ENCODE measurements around the gene MID2.

MID2 gene

DNA sequence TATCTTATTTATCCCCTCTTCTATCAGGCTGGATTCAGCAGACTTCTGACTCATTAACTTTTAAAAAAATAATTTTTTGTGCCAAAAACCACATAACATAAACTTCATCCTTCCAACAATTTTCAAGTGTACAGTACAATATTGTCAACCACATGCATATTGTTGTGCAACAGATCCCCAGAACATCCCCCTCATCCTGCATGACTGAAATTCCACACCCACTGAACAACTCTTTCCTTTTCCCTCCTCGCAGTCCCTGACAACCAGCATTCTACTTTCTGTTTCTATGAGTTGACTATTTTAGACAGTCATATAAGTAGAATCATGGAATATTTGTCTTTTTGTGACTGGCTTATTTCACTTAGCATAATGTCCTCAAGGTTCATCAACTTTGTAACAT is 2.2 kb upstream of the MID2 start:
- TF ChIP-seq, protein P1, sequence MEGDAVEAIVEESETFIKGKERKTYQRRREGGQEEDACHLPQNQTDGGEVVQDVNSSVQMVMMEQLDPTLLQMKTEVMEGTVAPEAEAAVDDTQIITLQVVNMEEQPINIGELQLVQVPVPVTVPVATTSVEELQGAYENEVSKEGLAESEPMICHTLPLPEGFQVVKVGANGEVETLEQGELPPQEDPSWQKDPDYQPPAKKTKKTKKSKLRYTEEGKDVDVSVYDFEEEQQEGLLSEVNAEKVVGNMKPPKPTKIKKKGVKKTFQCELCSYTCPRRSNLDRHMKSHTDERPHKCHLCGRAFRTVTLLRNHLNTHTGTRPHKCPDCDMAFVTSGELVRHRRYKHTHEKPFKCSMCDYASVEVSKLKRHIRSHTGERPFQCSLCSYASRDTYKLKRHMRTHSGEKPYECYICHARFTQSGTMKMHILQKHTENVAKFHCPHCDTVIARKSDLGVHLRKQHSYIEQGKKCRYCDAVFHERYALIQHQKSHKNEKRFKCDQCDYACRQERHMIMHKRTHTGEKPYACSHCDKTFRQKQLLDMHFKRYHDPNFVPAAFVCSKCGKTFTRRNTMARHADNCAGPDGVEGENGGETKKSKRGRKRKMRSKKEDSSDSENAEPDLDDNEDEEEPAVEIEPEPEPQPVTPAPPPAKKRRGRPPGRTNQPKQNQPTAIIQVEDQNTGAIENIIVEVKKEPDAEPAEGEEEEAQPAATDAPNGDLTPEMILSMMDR (IDR thresholded peaks at IDR 0.05; ENCODE audit: poor library complexity, severe bottlenecking) = no peak

DNA sequence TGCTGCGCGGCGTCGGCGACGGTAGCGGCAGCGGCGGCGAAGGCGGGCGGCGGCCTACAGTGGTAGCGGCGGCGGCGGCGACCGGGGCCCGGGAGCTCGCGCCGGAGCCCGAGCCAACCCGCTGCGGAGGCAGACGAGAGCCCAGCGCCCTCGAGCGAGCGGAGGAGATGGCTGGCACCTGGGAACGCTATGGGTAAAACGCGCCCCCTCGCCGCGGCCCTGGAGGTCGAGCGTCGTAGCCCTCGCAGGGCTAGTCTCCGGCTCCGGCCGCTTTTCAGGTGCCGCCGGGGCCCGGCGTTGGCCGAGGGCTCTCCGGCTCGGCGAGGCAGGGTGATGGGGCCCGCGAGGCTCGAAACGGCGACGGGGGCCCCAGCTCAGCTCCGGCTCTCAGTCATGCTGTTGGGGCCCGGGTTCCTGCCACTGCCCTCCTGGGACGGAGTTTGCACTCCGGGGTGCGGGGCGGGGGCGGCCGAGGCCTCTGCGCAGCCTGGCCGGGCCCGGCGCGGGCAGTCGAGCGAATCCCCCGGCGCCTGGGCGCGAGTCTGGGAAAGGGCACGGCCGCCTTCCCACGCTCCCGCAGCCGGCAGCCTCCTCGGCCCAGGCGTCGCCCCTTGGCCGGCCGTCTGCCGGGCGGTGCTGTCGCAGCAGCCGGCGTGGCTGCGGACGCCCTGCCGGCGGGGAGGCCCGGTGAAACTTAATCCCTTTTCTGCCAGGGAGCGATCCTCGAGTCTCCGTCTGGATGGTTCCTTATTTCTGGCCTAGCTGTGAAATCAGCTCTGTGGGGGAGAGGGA is 768 bp downstream of the MID2 start:
- peak; percentile 55 for ATAC-seq (ENCODE audit: low read depth)
- H3K4me3 ChIP-seq (ENCODE audit: severe bottlenecking) = peak overlapping the region; percentile 66

More for the DNA sequence above, 2.2 kb upstream of the MID2 start:
- Histone ChIP-seq H3K9me3 (ENCODE audit: severe bottlenecking) (peaks cover 2% of the 10 kb centered on the region), H3K4me3 (ENCODE audit: severe bottlenecking) (no peak overlapping the region), H3K27ac (ENCODE audit: poor library complexity, severe bottlenecking) (no peak overlapping the region), H3K27me3 (ENCODE audit: insufficient read depth, poor library complexity, severe bottlenecking) (no peaks in the 10 kb centered on the region), H3K4me1 (ENCODE audit: insufficient read depth, poor library complexity, severe bottlenecking) (no peaks in the 10 kb centered on the region), H3K36me3 (ENCODE audit: low read depth) (no peaks in the 10 kb centered on the region)
- DNase-seq (ENCODE audit: low spot score) = no peak
- no peak for ATAC-seq (ENCODE audit: low read depth)

DNA sequence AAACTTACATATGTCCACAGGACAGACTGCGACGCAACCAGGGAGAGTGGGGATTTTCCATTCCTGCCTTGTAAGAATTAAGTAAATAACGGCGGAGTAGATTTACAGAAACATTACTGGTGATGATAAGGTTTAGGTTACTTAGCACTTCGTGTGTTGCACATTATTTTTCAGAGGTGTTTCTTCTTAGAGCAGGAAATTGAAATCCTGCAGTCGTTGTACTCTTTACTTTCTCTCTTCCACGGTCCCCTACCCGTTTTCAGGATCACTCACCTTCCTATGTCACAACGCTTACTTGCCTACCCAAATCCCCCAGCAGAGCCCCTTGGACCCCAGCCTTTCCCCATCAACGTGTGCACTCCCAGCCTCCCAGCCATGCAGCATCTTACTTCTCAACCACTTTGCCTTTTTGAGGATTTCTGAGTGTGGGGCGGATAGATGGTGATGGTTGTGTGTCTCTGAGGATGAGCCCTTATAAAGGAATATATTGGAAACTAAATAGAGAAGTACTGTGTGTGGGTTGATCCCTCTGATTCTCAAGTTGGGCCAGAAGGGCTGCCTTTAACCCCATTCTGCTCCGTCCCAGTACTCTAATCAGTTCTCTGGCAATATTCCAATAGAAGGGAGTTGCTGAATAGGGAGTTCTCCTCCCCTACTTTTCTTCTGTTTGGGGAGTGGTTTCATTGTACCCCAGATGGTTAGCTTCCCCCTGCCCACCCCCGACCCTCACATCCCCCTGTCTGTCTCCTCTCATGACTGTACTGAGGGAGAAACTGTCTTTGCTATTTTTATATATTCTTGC is 1.6 kb downstream of the MID2 start:
- DNase-seq (ENCODE audit: low spot score) = no peak
- no peaks in the 10 kb centered on the region for H3K9me3 ChIP-seq (ENCODE audit: severe bottlenecking)
- peak overlapping the region; percentile 66 for H3K4me3 ChIP-seq (ENCODE audit: severe bottlenecking)
- H3K36me3 ChIP-seq (ENCODE audit: low read depth) = no peaks in the 10 kb centered on the region
- H3K27me3 ChIP-seq (ENCODE audit: insufficient read depth, poor library complexity, severe bottlenecking) = no peaks in the 10 kb centered on the region
- H3K4me1 ChIP-seq (ENCODE audit: insufficient read depth, poor library complexity, severe bottlenecking) = no peaks in the 10 kb centered on the region
- TF ChIP-seq, protein P1 (IDR thresholded peaks at IDR 0.05; ENCODE audit: poor library complexity, severe bottlenecking) = no peak
- H3K27ac ChIP-seq (ENCODE audit: poor library complexity, severe bottlenecking) = peak overlapping the region; percentile 63
- ATAC-seq (ENCODE audit: low read depth) = no peak

More for the DNA sequence above, 768 bp downstream of the MID2 start:
- Histone ChIP-seq H3K27ac (ENCODE audit: poor library complexity, severe bottlenecking) (peak overlapping the region; percentile 63), H3K9me3 (ENCODE audit: severe bottlenecking) (no peaks in the 10 kb centered on the region), H3K4me1 (ENCODE audit: insufficient read depth, poor library complexity, severe bottlenecking) (no peaks in the 10 kb centered on the region), H3K36me3 (ENCODE audit: low read depth) (no peaks in the 10 kb centered on the region), H3K27me3 (ENCODE audit: insufficient read depth, poor library complexity, severe bottlenecking) (no peaks in the 10 kb centered on the region)
- no peak for DNase-seq (ENCODE audit: low spot score)
- TF ChIP-seq, protein P1 (IDR thresholded peaks at IDR 0.05; ENCODE audit: poor library complexity, severe bottlenecking) = no peak

DNA sequence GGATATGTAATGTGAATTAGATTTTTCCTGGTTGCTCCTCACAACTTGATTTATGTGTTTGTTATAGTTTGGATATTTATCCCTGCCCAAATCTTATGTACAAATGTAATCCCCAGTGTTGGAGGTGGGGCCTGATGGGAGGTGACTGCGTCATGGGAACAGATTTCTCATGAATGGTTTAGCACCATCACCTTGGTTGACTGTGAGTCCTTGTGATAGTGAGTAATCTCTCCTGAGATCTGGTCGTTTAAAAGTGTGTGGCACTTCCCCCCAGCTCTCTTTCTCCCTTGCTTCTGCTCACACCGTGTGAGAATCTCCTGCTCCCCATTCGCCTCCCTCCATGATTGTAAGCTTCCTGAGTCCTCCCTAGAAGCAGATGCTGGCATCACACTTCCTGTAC is 2.2 kb downstream of the MID2 start:
- no peak overlapping the region for H3K4me3 ChIP-seq (ENCODE audit: severe bottlenecking)

More for the DNA sequence above, 2.2 kb downstream of the MID2 start:
- no peaks in the 10 kb centered on the region for H3K36me3 ChIP-seq (ENCODE audit: low read depth)
- no peaks in the 10 kb centered on the region for H3K9me3 ChIP-seq (ENCODE audit: severe bottlenecking)
- ATAC-seq (ENCODE audit: low read depth) (no peak), DNase-seq (ENCODE audit: low spot score) (no peak)
- TF ChIP-seq, protein P1 (IDR thresholded peaks at IDR 0.05; ENCODE audit: poor library complexity, severe bottlenecking) = no peak
- H3K4me1 ChIP-seq (ENCODE audit: insufficient read depth, poor library complexity, severe bottlenecking) = no peaks in the 10 kb centered on the region
- no peak overlapping the region for H3K27ac ChIP-seq (ENCODE audit: poor library complexity, severe bottlenecking)
- H3K27me3 ChIP-seq (ENCODE audit: insufficient read depth, poor library complexity, severe bottlenecking) = no peaks in the 10 kb centered on the region
